Kidney epithelial cell (primary cell): ENCODE data around the gene MAN1C1. TPM values are rescaled to one million over a fixed set of nuclear protein-coding genes. Genes with fewer than 3 reads are reported as not detected.

ENCODE experiments used
- DNase-seq: peaks from one replicate; pipeline ENCODE4 v3.0.0-alpha.2; 2010; ENCODE audit warnings: low read depth
- H3K27me3 ChIP-seq: 2 replicates; pipeline ENCODE4 v1.6.0; 2011; ENCODE audit warnings: low read length; ENCODE audit not compliant: control insufficient read depth, insufficient read depth
- H3K36me3 ChIP-seq: 2 replicates; pipeline ENCODE4 v1.5.1; 2011; ENCODE audit warnings: low read length; ENCODE audit not compliant: control insufficient read depth, insufficient read depth
- H3K4me3 ChIP-seq: 2 replicates; pipeline ENCODE4 v1.5.1; 2011; ENCODE audit warnings: low read depth, mild to moderate bottlenecking, control low read depth, low read length
- CTCF ChIP-seq: IDR thresholded peaks from 2 replicates; pipeline ENCODE4 v1.5.1; 2011; ENCODE audit warnings: mild to moderate bottlenecking, moderate library complexity, low read length, control low read depth, inconsistent platforms; ENCODE audit not compliant: insufficient read depth, poor library complexity, severe bottlenecking
- total RNA-seq: library from RNA; depleted of rRNA; stranded (reverse); fragments of >200 nt; gene quantifications from 2 replicates; pipeline ENCODE4 v1.2.3, GENCODE V29; 2015

MAN1C1 gene
- total RNA-seq, 1 donor from 2014 or later, result 1.4 TPM

- DNase-seq, result no peak
- TF ChIP-seq CTCF, result no peak
- Histone ChIP-seq H3K36me3 (no peaks in the 10 kb centered on the region), H3K27me3 (peaks cover 35% of the 10 kb centered on the region), H3K4me3 (no peak overlapping the region)
These were observed 134.5 kb downstream of the MAN1C1 start for GRCh38 chr1:25750923-25751605.

- no peak overlapping the region for H3K4me3 ChIP-seq
- H3K36me3 ChIP-seq, result no peaks in the 10 kb centered on the region
- peaks cover 59% of the 10 kb centered on the region for H3K27me3 ChIP-seq
- no peak for DNase-seq
- no peak for TF ChIP-seq CTCF
These were observed 138.0 kb downstream of the MAN1C1 start for GRCh38 chr1:25754470-25755181.

- no peak for DNase-seq
- no peak for TF ChIP-seq CTCF
- Histone ChIP-seq H3K4me3 (no peak overlapping the region), H3K36me3 (no peaks in the 10 kb centered on the region), H3K27me3 (peaks cover 54% of the 10 kb centered on the region)
These were observed 139.0 kb downstream of the MAN1C1 start for GRCh38 chr1:25755475-25756125.

- Histone ChIP-seq H3K27me3 (peaks cover 50% of the 10 kb centered on the region), H3K4me3 (no peak overlapping the region), H3K36me3 (no peaks in the 10 kb centered on the region)
- TF ChIP-seq CTCF, result no peak
- DNase-seq, result no peak
These were observed 139.6 kb downstream of the MAN1C1 start for GRCh38 chr1:25756215-25756614.

- DNase-seq, result no peak
- no peak for TF ChIP-seq CTCF
- H3K36me3 ChIP-seq, result no peaks in the 10 kb centered on the region
- peaks cover 47% of the 10 kb centered on the region for H3K27me3 ChIP-seq
- no peak overlapping the region for H3K4me3 ChIP-seq
These were observed 140.7 kb downstream of the MAN1C1 start for GRCh38 chr1:25757151-25757845.
